Lower leg skin (tissue), 3 donors: Measurements from ENCODE around the gene GJB5.

ENCODE experiments used
- POLR2A ChIP-seq, 2 donors: fragments of 450-650 bp; IDR thresholded peaks; one replicate each; pipeline ENCODE4 v1.6.1; 2016 to 2017; ENCODE audit warnings: antibody characterized with exemption in 2 of 2, mild to moderate bottlenecking in 1 of 2, moderate library complexity in 1 of 2
- TF ChIP-seq, protein P1 (sequence below), 3 donors: fragments of 450-650 bp; IDR thresholded peaks; one replicate each; pipeline ENCODE4 v1.5.1; 2016; ENCODE audit warnings: antibody characterized with exemption in 3 of 3, mild to moderate bottlenecking in 3 of 3, moderate library complexity in 2 of 3

DNA sequence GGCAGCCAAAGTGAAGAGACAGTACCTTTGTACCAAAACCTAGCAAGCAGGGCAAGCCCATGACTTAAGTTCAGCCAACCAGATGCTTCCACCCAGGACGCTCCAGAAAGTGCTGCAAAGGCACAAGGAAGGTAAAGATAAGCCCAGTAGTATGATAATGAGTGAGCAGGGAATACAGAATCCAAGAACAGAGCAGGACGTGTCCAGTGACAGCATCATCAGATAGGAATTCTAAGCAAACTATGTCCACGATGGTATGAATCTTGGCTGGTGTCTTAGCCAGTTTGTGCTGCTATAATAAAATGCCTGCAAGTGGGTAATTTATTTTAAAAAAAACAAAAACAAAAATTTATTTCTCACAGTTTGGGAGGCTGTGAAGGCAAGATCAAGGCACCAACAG is 51.5 kb downstream of the GJB5 start:
- no peak for TF ChIP-seq POLR2A (IDR thresholded peaks at IDR 0.05)
- TF ChIP-seq, protein P1, sequence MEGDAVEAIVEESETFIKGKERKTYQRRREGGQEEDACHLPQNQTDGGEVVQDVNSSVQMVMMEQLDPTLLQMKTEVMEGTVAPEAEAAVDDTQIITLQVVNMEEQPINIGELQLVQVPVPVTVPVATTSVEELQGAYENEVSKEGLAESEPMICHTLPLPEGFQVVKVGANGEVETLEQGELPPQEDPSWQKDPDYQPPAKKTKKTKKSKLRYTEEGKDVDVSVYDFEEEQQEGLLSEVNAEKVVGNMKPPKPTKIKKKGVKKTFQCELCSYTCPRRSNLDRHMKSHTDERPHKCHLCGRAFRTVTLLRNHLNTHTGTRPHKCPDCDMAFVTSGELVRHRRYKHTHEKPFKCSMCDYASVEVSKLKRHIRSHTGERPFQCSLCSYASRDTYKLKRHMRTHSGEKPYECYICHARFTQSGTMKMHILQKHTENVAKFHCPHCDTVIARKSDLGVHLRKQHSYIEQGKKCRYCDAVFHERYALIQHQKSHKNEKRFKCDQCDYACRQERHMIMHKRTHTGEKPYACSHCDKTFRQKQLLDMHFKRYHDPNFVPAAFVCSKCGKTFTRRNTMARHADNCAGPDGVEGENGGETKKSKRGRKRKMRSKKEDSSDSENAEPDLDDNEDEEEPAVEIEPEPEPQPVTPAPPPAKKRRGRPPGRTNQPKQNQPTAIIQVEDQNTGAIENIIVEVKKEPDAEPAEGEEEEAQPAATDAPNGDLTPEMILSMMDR (IDR thresholded peaks at IDR 0.05): no peak
